Measurements from ENCODE around the gene ERVW-1. TPM values are rescaled to one million over a fixed set of nuclear protein-coding genes. Genes with fewer than 3 reads are reported as not detected.
"Not testable (repeated sequence)": the region's sequence is repeated elsewhere in the genome, so short reads cannot be mapped to it uniquely, and the experiment has no call there.

Gene ERVW-1
- total RNA-seq, 1 donor from 2014 or later, result not detected

DNA sequence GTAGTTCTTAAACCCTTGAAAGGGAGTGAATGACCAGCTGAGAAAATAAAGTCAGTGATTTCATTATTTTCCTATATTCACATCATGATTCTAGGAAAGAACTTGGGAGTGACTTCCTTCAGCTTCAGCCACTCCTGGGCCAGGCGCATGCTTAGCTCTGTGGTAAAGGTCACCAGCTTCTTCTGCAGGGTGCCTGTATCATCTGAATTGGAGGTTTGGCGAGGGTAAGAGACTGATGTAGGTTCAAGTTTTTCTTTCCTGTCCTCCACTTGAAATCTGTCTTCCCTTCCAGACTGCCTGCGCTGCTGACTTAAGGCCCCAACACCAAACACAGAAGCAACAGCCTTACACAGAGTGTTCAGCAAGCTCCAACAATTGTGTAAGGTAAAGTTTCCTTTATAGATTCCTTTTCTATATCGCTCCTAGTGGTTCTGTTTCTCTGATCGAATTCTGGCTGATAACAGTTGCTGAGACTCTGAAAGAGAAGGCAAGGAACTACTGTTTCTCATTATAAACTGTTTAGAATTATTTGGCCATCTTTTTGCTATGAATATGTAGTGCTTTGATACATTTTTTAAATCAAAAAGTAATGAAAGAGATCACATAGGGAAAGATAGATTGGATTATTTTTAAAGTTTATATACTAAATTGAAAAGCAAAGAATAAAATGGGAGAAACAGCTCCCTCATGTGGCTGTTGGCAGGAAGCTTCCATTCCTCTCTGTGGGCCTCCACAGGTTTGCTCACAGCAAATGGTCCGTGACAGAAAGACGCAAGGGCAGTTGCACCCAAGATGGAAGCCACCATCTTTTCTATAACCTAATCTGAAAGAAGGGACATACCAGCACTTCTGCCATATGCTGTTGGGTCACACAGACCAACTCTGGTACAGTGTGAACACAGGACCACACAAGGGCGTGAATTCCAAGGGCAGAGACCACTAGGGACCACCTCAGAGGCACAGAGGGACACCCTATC is 16.4 kb downstream of the ERVW-1 start:
- Mint-ChIP-seq H3K27me3 (no peaks in the 10 kb centered on the region), H3K9me3 (no peaks in the 10 kb centered on the region), H3K36me3 (ENCODE audit: low read depth) (peaks cover 9% of the 10 kb centered on the region), H3K27ac (no peak overlapping the region), H3K4me3 (no peak overlapping the region), H3K4me1 (peaks cover 2% of the 10 kb centered on the region)
- intact Hi-C loops (cut with micrococcal nuclease), result loop anchor here (1.0 to 5.0 kb wide), 2 partner anchors 13 to 39 kb away; no protein-coding TSS in a partner anchor
- DNase-seq, result peak; percentile 74

DNA sequence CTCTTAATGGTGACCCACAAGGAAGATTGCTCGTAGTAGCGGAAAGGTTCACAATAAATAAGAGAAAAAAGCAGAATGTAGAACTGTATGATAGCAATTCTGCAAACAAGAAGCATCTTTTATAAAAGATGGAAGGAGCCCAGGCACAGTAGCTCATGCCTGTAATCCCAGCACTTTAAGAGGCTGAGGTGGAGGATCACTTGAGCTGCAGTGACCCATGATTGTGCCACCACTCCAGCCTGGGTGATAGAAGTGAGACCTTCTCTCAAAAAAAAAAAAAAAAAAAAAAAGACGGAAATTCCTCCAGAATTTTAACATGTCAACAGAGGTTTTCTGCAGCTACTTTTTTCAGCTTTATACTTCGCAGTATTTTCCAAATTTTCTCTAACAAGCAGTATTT is 17.2 kb downstream of the ERVW-1 start:
- intact Hi-C loops (cut with micrococcal nuclease), result loop anchor here (5.0 kb wide), 1 partner anchor 38 kb away; no protein-coding TSS in a partner anchor
- Mint-ChIP-seq H3K36me3 (ENCODE audit: low read depth) (peaks cover 13% of the 10 kb centered on the region), H3K27ac (no peak overlapping the region), H3K4me3 (no peak overlapping the region), H3K27me3 (no peaks in the 10 kb centered on the region), H3K4me1 (peaks cover 2% of the 10 kb centered on the region), H3K9me3 (no peaks in the 10 kb centered on the region)
- no peak for DNase-seq

DNA sequence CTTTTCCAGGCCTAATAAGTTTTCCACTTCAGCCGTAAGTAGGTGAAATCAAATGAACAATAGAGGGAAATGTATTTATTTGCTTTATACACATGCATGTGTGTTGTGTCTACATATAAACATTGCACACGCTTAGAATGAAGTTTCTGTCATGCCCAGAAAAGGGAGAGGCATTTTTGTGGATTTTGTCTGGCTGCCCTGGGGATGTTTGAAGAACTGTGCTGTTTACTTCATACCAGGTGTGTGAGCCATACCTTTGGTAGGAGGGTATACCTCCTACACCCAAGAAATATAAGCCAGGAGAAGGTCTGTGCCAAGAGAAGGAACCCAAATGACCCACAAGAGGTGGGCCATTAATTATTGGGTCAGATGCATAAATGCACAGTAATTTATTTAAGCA is 17.6 kb downstream of the ERVW-1 start:
- Mint-ChIP-seq H3K27ac (no peak overlapping the region), H3K27me3 (no peaks in the 10 kb centered on the region), H3K9me3 (no peaks in the 10 kb centered on the region), H3K36me3 (ENCODE audit: low read depth) (peaks cover 13% of the 10 kb centered on the region), H3K4me1 (peaks cover 2% of the 10 kb centered on the region), H3K4me3 (no peak overlapping the region)
- intact Hi-C loops (cut with micrococcal nuclease), result loop anchor here (5.0 kb wide), 1 partner anchor 38 kb away; no protein-coding TSS in a partner anchor
- no peak for DNase-seq

DNA sequence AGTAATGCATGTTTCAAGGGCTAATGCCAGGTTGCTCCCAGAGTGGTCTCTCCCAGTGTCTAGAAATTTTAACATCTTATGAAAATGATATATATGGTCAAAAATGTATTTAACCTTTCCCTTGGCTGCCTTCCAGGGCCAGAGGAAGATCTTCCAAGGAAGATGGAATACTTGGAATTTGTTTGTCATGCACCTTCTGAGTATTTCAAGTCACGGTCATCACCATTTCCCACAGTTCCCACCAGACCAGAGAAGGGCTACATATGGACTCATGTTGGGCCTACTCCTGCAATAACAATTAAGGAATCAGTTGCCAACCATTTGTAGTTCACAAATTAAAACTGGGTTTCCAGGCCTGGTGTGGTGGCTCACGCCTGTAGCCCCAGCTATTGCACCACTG is 21.5 kb downstream of the ERVW-1 start:
- no peaks in the 10 kb centered on the region for H3K4me1 Mint-ChIP-seq
- no peaks in the 10 kb centered on the region for H3K27me3 Mint-ChIP-seq
- H3K9me3 Mint-ChIP-seq, result no peaks in the 10 kb centered on the region
- no peak for DNase-seq
- intact Hi-C loops (cut with micrococcal nuclease), result no loop called here
- H3K36me3 Mint-ChIP-seq (ENCODE audit: low read depth), result peaks cover 18% of the 10 kb centered on the region
- no peak overlapping the region for H3K4me3 Mint-ChIP-seq
- no peak overlapping the region for H3K27ac Mint-ChIP-seq

DNA sequence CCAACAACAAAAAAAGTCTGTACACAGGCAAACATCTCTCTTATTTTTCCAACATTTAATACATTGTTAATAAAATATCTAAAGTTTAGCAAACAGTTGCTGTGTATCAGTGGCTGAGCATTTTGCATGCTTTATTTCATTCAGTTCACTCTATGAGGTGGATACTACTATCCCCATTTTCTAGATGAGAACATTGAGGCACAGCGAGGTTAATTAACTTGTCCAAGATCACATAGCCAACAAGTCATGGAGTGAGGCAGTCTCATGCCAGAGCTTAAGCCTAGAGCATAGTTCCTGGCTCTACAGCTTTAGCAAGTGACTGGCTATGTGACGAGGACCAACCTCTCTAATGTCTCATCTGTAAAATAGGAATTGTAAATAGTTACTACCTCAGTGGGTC is 26.1 kb downstream of the ERVW-1 start:
- peaks cover 9% of the 10 kb centered on the region for H3K4me1 Mint-ChIP-seq
- no peaks in the 10 kb centered on the region for H3K27me3 Mint-ChIP-seq
- no peaks in the 10 kb centered on the region for H3K9me3 Mint-ChIP-seq
- no peak overlapping the region for H3K4me3 Mint-ChIP-seq
- no peak for DNase-seq
- H3K36me3 Mint-ChIP-seq (ENCODE audit: low read depth), result peaks cover 27% of the 10 kb centered on the region
- intact Hi-C loops (cut with micrococcal nuclease), result no loop called here
- no peak overlapping the region for H3K27ac Mint-ChIP-seq

DNA sequence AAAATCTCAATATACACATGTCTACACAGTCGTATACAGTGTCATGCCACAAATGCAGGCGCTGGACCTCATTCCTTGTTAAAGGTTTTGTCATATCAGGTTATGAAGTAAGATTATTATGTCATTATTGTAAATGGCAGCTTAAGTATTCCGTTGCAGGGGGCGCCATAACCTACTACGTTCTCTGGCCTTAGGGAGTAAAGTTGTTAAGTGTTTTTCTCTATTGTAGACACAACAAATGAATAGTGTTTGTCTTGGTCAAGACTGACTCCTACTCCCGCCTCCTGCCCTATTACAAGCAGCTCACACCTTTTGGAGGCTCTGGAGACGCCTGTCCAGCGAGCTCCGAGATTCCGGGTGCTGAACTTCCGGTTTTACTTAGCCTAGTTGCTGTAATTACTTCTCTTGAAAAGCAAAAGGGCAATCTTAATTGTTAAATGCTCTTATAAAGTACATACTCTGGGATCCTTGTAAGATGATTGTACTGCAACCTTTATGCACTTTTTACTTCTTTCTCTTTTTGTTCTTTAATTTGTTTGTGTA is 29.5 kb downstream of the ERVW-1 start:
- H3K9me3 Mint-ChIP-seq, result no peaks in the 10 kb centered on the region
- peak; percentile 88 for DNase-seq
- peaks cover 17% of the 10 kb centered on the region for H3K36me3 Mint-ChIP-seq (ENCODE audit: low read depth)
- H3K27me3 Mint-ChIP-seq, result no peaks in the 10 kb centered on the region
- peak overlapping the region; percentile 94 for H3K4me3 Mint-ChIP-seq
- peaks cover 9% of the 10 kb centered on the region for H3K4me1 Mint-ChIP-seq
- intact Hi-C loops (cut with micrococcal nuclease), result loop anchor here (1.0 to 10.0 kb wide), 7 partner anchors 13 to 1363 kb away; partner anchors contain the start of genes AKAP9, CDK6, FZD1 and VPS50
- peak overlapping the region; percentile 93 for H3K27ac Mint-ChIP-seq

DNA sequence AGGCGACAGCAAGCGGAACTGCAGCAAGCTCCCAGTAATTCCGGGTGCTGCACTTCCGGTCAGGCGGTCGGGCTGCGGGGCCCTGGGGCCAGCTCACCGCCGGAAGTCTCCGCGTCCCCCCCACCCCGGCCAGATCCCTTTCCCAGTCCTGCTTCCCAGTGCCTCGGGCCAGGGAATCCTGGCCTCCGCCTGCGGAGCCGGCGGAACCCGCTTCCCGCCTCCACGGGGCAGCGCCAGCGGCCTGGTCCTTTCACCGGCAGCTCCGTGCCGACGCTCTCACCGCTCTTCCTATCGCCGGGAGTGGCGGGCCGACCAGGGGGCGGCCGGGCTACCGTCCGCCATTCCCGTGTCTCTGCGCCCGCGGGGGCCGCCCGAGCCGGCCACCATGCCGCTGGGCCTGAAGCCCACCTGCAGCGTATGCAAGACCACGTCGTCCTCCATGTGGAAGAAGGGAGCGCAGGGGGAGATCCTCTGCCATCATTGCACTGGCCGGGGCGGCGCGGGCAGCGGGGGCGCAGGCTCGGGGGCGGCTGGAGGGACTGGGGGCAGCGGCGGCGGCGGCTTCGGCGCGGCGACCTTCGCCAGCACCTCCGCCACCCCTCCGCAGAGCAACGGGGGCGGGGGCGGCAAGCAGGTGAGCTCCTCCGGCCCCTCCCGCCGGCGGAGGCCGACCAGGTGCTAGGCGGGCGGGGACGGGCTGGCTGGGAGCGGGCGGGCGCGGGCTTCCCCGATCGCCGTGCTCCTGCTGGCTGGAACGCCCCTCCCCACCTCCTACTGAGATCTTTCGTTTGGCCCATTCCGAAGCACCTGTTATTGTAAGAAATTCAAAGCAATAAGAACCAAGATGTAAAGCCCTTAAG is 30.2 kb downstream of the ERVW-1 start, which contains the start of gene GATAD1:
Gene GATAD1 (plus strand): TSS at position 138 of the 860 bp plus-strand sequence. CDS start 248 bp downstream, at position 386.
- H3K36me3 Mint-ChIP-seq (ENCODE audit: low read depth), result peaks cover 17% of the 10 kb centered on the region
- peak within 1 kb of the TSS; percentile 94 for H3K4me3 Mint-ChIP-seq
- peaks cover 2% of the 10 kb centered on the region for H3K27me3 Mint-ChIP-seq
- DNase-seq, result peak; percentile 95
- H3K4me1 Mint-ChIP-seq, result peaks cover 9% of the 10 kb centered on the region
- H3K27ac Mint-ChIP-seq, result peak within 1 kb of the TSS; percentile 93
- H3K9me3 Mint-ChIP-seq, result no peaks in the 10 kb centered on the region
- intact Hi-C loops (cut with micrococcal nuclease), result loop anchor here (1.0 to 10.0 kb wide), 14 partner anchors 14 to 1363 kb away; partner anchors contain the start of genes AKAP9, ANKIB1, CDK6 and CYP51A1

DNA sequence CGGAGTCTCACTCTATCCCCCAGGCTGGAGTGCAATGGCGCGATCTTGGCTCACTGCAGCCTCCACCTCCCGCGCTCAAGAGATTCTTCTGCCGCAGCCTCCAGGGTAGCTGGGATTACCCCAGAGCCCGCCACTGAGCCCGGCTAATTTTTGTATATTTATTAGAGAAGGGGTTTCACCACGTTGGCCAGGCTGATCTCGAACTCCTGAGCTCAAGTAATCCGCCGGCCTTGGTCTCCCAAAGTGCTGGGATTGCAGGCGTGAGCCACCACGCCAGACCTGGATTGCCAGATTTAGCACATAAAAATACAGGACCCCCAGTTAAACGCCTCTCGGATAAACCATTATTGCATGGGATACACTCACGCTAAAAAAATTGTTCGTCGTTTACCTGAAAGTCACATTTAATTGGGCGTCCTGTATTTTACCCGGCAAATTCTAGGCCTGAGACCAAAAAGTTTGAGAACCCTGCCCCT is 30.8 kb downstream of the ERVW-1 start:
- Mint-ChIP-seq H3K4me1 (peaks cover 9% of the 10 kb centered on the region), H3K4me3 (peak overlapping the region; percentile 85), H3K9me3 (no peaks in the 10 kb centered on the region), H3K27ac (peak overlapping the region; percentile 90), H3K36me3 (ENCODE audit: low read depth) (peaks cover 17% of the 10 kb centered on the region), H3K27me3 (peaks cover 4% of the 10 kb centered on the region)
- intact Hi-C loops (cut with micrococcal nuclease), result loop anchor here (1.0 to 10.0 kb wide), 13 partner anchors 23 to 1362 kb away; partner anchors contain the start of genes AKAP9, ANKIB1, CDK6 and CYP51A1
- DNase-seq, result no peak

DNA sequence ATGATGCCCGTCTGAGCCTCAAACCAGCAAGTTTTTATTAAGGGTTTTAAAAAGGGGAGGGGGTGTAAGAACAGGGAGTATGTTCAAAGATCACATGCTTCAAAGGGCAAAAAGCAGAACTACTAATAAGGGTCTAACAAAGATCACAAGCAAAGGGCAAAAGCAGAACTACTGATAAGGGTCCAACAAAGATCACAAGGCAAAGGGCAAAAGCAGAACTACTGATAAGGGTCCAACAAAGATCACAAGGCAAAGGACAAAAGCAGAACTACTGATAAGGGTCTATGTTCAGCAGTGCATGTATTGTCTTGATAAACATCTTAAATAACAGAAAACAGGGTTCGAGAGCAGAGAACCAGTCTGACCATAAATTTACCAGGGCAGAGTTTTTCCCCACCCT is 35.0 kb downstream of the ERVW-1 start:
- H3K9me3 Mint-ChIP-seq; H3K36me3 Mint-ChIP-seq (ENCODE audit: low read depth); H3K4me3 Mint-ChIP-seq; DNase-seq; H3K4me1 Mint-ChIP-seq; H3K27ac Mint-ChIP-seq: not testable (repeated sequence)
- intact Hi-C loops (cut with micrococcal nuclease), result loop anchor here (10.0 kb wide), 3 partner anchors 392 to 1358 kb away; partner anchors contain the start of genes CDK6 and FZD1
- peaks cover 13% of the 10 kb centered on the region for H3K27me3 Mint-ChIP-seq

DNA sequence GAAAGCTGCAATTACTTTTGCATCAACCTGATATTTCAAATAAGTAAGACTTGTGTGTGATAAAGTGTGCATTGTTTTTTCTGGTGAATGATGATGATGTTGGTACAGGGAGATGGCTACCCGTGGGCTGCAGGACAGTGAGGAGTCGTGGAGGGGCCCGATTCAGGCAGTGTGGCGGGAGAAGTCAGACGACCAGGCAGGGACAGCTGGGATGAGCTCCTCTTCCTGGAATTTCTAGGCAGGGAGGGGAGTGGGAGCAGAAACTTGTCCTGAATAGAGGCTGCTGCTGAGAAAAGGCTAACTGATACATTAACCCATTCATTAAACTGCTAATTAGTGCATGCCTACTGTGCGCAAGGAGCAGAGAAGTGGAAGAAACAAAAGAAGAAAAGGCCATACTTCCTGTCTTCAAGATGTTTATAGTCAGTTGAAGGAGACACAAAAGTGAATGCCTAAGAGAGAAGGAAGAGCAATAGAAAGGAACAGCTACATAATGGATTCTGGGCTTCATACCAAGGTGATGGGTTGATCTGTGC is 39.7 kb downstream of the ERVW-1 start:
- Mint-ChIP-seq H3K27ac (no peak overlapping the region), H3K9me3 (no peaks in the 10 kb centered on the region), H3K4me1 (no peaks in the 10 kb centered on the region), H3K27me3 (peaks cover 13% of the 10 kb centered on the region), H3K4me3 (no peak overlapping the region), H3K36me3 (ENCODE audit: low read depth) (no peaks in the 10 kb centered on the region)
- no peak for DNase-seq
- intact Hi-C loops (cut with micrococcal nuclease), result no loop called here

DNA sequence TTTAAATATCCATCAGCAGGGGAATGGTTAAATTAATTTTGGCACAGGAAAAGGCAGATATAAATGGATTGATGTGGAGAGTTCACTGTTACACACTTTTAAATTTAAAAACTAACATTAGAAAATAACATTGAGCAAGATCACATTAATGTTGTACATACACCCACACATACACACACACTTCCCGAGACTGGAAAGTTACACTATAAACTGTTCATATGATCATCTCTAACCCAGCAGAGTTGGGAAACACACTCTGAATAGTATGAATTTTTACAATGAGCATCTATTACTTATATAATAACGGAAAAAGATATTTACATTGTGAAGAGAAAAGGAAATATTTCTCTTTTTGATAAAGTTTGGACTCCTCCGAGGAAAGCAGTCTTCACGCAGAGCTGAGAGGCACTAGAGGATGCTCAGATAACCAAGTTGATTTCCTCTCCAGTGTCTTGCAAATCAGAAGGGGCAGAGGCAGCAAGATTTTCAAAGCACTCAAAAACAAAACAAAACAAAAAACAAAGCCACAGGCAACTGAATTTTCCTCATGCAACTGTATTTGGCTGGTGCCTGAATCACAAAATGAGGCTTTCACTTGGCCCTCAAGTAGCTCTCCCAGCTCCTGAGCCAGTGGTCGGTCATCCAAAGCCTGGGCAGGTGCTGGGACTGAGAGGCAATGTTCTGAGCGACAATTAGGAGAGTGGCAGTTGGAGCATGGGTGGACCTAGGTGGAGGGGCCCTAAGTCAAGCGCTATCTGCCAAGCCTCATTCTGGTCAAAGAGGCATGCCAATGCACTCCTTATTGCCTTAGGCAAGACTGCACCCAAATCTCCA is 40.9 kb downstream of the ERVW-1 start:
- intact Hi-C loops (cut with micrococcal nuclease), result no loop called here
- H3K9me3 Mint-ChIP-seq, result no peaks in the 10 kb centered on the region
- no peak overlapping the region for H3K27ac Mint-ChIP-seq
- H3K36me3 Mint-ChIP-seq (ENCODE audit: low read depth), result no peaks in the 10 kb centered on the region
- no peak overlapping the region for H3K4me3 Mint-ChIP-seq
- H3K27me3 Mint-ChIP-seq, result peaks cover 9% of the 10 kb centered on the region
- H3K4me1 Mint-ChIP-seq, result no peaks in the 10 kb centered on the region
- DNase-seq, result no peak

DNA sequence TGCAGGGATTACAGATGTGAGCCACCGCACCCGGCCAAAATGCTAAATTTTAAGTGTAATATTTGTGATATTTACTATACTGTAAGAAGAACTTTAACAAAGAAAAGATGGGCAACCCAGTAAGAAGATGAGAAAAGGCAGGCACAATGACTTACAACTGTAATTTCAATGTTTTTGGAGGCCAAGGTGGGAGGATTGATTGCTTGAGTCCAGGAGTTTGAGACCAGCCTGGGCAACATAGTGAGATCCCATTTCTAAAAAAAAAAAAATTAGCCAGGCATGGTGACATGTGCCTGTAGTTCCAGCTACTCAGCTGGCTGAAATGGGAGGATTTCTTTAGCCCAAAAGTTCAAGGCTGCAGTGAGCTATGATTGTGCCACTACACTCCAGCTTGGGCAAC is 42.2 kb downstream of the ERVW-1 start:
- DNase-seq, result no peak
- intact Hi-C loops (cut with micrococcal nuclease), result no loop called here
- Mint-ChIP-seq H3K9me3 (no peaks in the 10 kb centered on the region), H3K4me1 (no peaks in the 10 kb centered on the region), H3K36me3 (ENCODE audit: low read depth) (no peaks in the 10 kb centered on the region), H3K27ac (no peak overlapping the region), H3K4me3 (no peak overlapping the region), H3K27me3 (peaks cover 6% of the 10 kb centered on the region)
